Left lung (tissue), 10 donors: ENCODE data around the gene SAV1. TPM values are rescaled to one million over a fixed set of nuclear protein-coding genes. Genes with fewer than 3 reads are reported as not detected.

Experiments used
- ATAC-seq: fragments of 200-7000 bp; cut with Tn5 transposase; one replicate; pipeline ENCODE4 v1.9.1; 2020; ENCODE audit warnings: moderate library complexity
- DNase-seq, 4 donors: peaks; one replicate each; pipeline ENCODE4 v3.0.0-alpha.2; 2013 to 2020
- H3K27ac ChIP-seq, 2 donors: fragments of 200-600 bp; sonication (generic) in 1 of 2; one replicate each; pipeline versions ENCODE4 v1.5.0 to v1.8.0; 2020 to 2021
- H3K27me3 ChIP-seq, 2 donors: fragments of 200-600 bp; sonication (generic) in 1 of 2; one replicate each; pipeline versions ENCODE4 v1.5.0 to v1.8.0; 2020 to 2021
- H3K36me3 ChIP-seq, 2 donors: fragments of 200-600 bp; sonication (generic) in 1 of 2; one replicate each; pipeline versions ENCODE4 v1.5.0 to v1.8.0; 2020 to 2021
- H3K4me1 ChIP-seq, 2 donors: fragments of 200-600 bp; one replicate each; pipeline ENCODE4 v1.8.0; 2021
- H3K4me3 ChIP-seq, 2 donors: fragments of 200-600 bp; sonication (generic) in 1 of 2; one replicate each; pipeline versions ENCODE4 v1.5.0 to v1.8.0; 2020 to 2021; ENCODE audit warnings: mild to moderate bottlenecking in 1 of 2
- H3K9me3 ChIP-seq, 2 donors: fragments of 200-600 bp; sonication (generic) in 1 of 2; one replicate each; pipeline versions ENCODE4 v1.5.0 to v1.8.0; 2020 to 2021
- CTCF ChIP-seq, 2 donors: fragments of 200-600 bp; sonication (generic) in 1 of 2; IDR thresholded peaks; one replicate each; pipeline versions ENCODE4 v1.5.0 to v1.8.0; 2021; ENCODE audit warnings: antibody characterized with exemption in 2 of 2
- intact Hi-C, 2 donors: fragments of 100-400 bp; cut with DNase I; formaldehyde crosslinking; loops; one replicate each; pipeline versions ENCODE4 v1.11.2 to v1.14.2; 2022
- polyA plus RNA-seq, 6 donors: library from polyadenylated mRNA; unstranded; fragments of 120-200 nt; gene quantifications; one replicate each; pipeline ENCODE4 v1.2.1, GENCODE V29; 2013; ENCODE audit not compliant: insufficient read length in 6 of 6
- total RNA-seq, 2 donors: library from RNA; stranded (reverse); fragmentation: NEBNext Ultra II Directional; extraction: Animal tissue kit (Norgen Biotek cat#: 25700); gene quantifications; one replicate each; pipeline ENCODE4 v1.2.1, GENCODE V29; 2021
- donor health status: DM: no; HTN: yes; CAD: no.
- donor health status: DM: no; HTN: no; CAD: no.

Gene SAV1
- total and polyA plus RNA-seq, 8 donors: 28.2 to 43.9 (median 38.1) TPM

- H3K27me3 ChIP-seq: no peaks in the 10 kb centered on the region
- no peaks in the 10 kb centered on the region for H3K9me3 ChIP-seq
- no peaks in the 10 kb centered on the region for H3K36me3 ChIP-seq
- no peak for TF ChIP-seq CTCF (IDR thresholded peaks at IDR 0.05)
- H3K4me1 ChIP-seq: no peaks in the 10 kb centered on the region
- no peak overlapping the region for H3K27ac ChIP-seq
- ATAC-seq (no peak), DNase-seq (no peak)
- intact Hi-C loops: no loop called here
- no peak overlapping the region for H3K4me3 ChIP-seq
Measured at GRCh38 chr14:50610465-50610864, 57.6 kb downstream of the SAV1 start.

GRCh38 chr14:50608302-50608851, 59.7 kb downstream of the SAV1 start:
- Histone ChIP-seq H3K27ac (no peak overlapping the region), H3K9me3 (no peaks in the 10 kb centered on the region), H3K4me3 (no peak overlapping the region), H3K4me1 (no peaks in the 10 kb centered on the region), H3K27me3 (no peaks in the 10 kb centered on the region), H3K36me3 (no peaks in the 10 kb centered on the region)
- no peak for TF ChIP-seq CTCF (IDR thresholded peaks at IDR 0.05)
- intact Hi-C loops: loop anchor here in 1 of 2 donors (10.0 kb wide), 1 partner anchor 166 kb away; no protein-coding TSS in a partner anchor
- DNase-seq (no peak), ATAC-seq (no peak)

GRCh38 chr14:50607761-50608160, 60.3 kb downstream of the SAV1 start:
- Histone ChIP-seq H3K36me3 (no peaks in the 10 kb centered on the region), H3K27ac (no peak overlapping the region), H3K4me3 (no peak overlapping the region), H3K4me1 (no peaks in the 10 kb centered on the region), H3K27me3 (no peaks in the 10 kb centered on the region), H3K9me3 (no peaks in the 10 kb centered on the region)
- no peak for TF ChIP-seq CTCF (IDR thresholded peaks at IDR 0.05)
- intact Hi-C loops: loop anchor here in 1 of 2 donors (10.0 kb wide), 1 partner anchor 167 kb away; no protein-coding TSS in a partner anchor
- no peak for DNase-seq
- no peak for ATAC-seq

- H3K4me3 ChIP-seq: no peak overlapping the region
- H3K4me1 ChIP-seq: no peaks in the 10 kb centered on the region
- no peak for TF ChIP-seq CTCF (IDR thresholded peaks at IDR 0.05)
- intact Hi-C loops: loop anchor here in 1 of 2 donors (10.0 kb wide), 1 partner anchor 168 kb away; no protein-coding TSS in a partner anchor
- no peaks in the 10 kb centered on the region for H3K27me3 ChIP-seq
- no peaks in the 10 kb centered on the region for H3K36me3 ChIP-seq
- ATAC-seq (no peak), DNase-seq (no peak)
- no peak overlapping the region for H3K27ac ChIP-seq
- H3K9me3 ChIP-seq: no peaks in the 10 kb centered on the region
Measured at GRCh38 chr14:50607181-50607580, 60.9 kb downstream of the SAV1 start.

- intact Hi-C loops: loop anchor here in 1 of 2 donors (10.0 kb wide), 1 partner anchor 168 kb away; no protein-coding TSS in a partner anchor
Measured at GRCh38 chr14:50606468-50606867, 61.6 kb downstream of the SAV1 start.

More at GRCh38 chr14:50606468-50606867, 61.6 kb downstream of the SAV1 start:
- ATAC-seq (no peak), DNase-seq (no peak)
- no peak overlapping the region for H3K4me3 ChIP-seq
- H3K9me3 ChIP-seq: no peaks in the 10 kb centered on the region
- H3K36me3 ChIP-seq: no peaks in the 10 kb centered on the region
- H3K4me1 ChIP-seq: no peaks in the 10 kb centered on the region
- TF ChIP-seq CTCF (IDR thresholded peaks at IDR 0.05): no peak
- H3K27me3 ChIP-seq: no peaks in the 10 kb centered on the region
- H3K27ac ChIP-seq: no peak overlapping the region
